ENCODE data around the gene GSE1.

The GSE1 gene

GRCh38 chr16:85718153-85718477 is 105.0 kb downstream of the GSE1 start:
- ATAC-seq (ENCODE audit: low read depth) (no peak), DNase-seq (ENCODE audit: low spot score) (no peak)
- H3K27ac ChIP-seq (ENCODE audit: poor library complexity, severe bottlenecking) = peak overlapping the region; percentile 62
- peaks cover 41% of the 10 kb centered on the region for H3K4me1 ChIP-seq (ENCODE audit: insufficient read depth, poor library complexity, severe bottlenecking)
- TF ChIP-seq CTCF (IDR thresholded peaks at IDR 0.05; ENCODE audit: poor library complexity, severe bottlenecking) = peak; percentile 54
- H3K36me3 ChIP-seq (ENCODE audit: low read depth) = peaks cover 79% of the 10 kb centered on the region
- H3K4me3 ChIP-seq (ENCODE audit: severe bottlenecking) = no peak overlapping the region
- no peaks in the 10 kb centered on the region for H3K9me3 ChIP-seq (ENCODE audit: severe bottlenecking)
- no peaks in the 10 kb centered on the region for H3K27me3 ChIP-seq (ENCODE audit: insufficient read depth, poor library complexity, severe bottlenecking)

GRCh38 chr16:85718682-85719081 is 105.6 kb downstream of the GSE1 start:
- DNase-seq (ENCODE audit: low spot score) (no peak), ATAC-seq (ENCODE audit: low read depth) (no peak)
- peak overlapping the region; percentile 71 for H3K27ac ChIP-seq (ENCODE audit: poor library complexity, severe bottlenecking)
- TF ChIP-seq CTCF (IDR thresholded peaks at IDR 0.05; ENCODE audit: poor library complexity, severe bottlenecking) = no peak
- H3K36me3 ChIP-seq (ENCODE audit: low read depth) = peaks cover 78% of the 10 kb centered on the region
- H3K4me1 ChIP-seq (ENCODE audit: insufficient read depth, poor library complexity, severe bottlenecking) = peaks cover 41% of the 10 kb centered on the region
- H3K27me3 ChIP-seq (ENCODE audit: insufficient read depth, poor library complexity, severe bottlenecking) = no peaks in the 10 kb centered on the region
- no peak overlapping the region for H3K4me3 ChIP-seq (ENCODE audit: severe bottlenecking)
- H3K9me3 ChIP-seq (ENCODE audit: severe bottlenecking) = no peaks in the 10 kb centered on the region

- DNase-seq (ENCODE audit: low spot score) (no peak), ATAC-seq (ENCODE audit: low read depth) (no peak)
- Histone ChIP-seq H3K9me3 (ENCODE audit: severe bottlenecking) (no peaks in the 10 kb centered on the region), H3K4me3 (ENCODE audit: severe bottlenecking) (no peak overlapping the region), H3K4me1 (ENCODE audit: insufficient read depth, poor library complexity, severe bottlenecking) (peaks cover 41% of the 10 kb centered on the region), H3K36me3 (ENCODE audit: low read depth) (peaks cover 78% of the 10 kb centered on the region), H3K27me3 (ENCODE audit: insufficient read depth, poor library complexity, severe bottlenecking) (no peaks in the 10 kb centered on the region), H3K27ac (ENCODE audit: poor library complexity, severe bottlenecking) (peak overlapping the region; percentile 71)
- TF ChIP-seq CTCF (IDR thresholded peaks at IDR 0.05; ENCODE audit: poor library complexity, severe bottlenecking) = no peak
Measured at GRCh38 chr16:85719605-85720301, 106.6 kb downstream of the GSE1 start.

GRCh38 chr16:85720302-85720637 is 107.1 kb downstream of the GSE1 start:
- Histone ChIP-seq H3K27me3 (ENCODE audit: insufficient read depth, poor library complexity, severe bottlenecking) (no peaks in the 10 kb centered on the region), H3K9me3 (ENCODE audit: severe bottlenecking) (no peaks in the 10 kb centered on the region), H3K27ac (ENCODE audit: poor library complexity, severe bottlenecking) (peak overlapping the region; percentile 71), H3K4me1 (ENCODE audit: insufficient read depth, poor library complexity, severe bottlenecking) (peaks cover 41% of the 10 kb centered on the region), H3K36me3 (ENCODE audit: low read depth) (peaks cover 78% of the 10 kb centered on the region), H3K4me3 (ENCODE audit: severe bottlenecking) (no peak overlapping the region)
- DNase-seq (ENCODE audit: low spot score) (peak; percentile 93), ATAC-seq (ENCODE audit: low read depth) (peak; percentile 92)
- no peak for TF ChIP-seq CTCF (IDR thresholded peaks at IDR 0.05; ENCODE audit: poor library complexity, severe bottlenecking)

- no peaks in the 10 kb centered on the region for H3K9me3 ChIP-seq (ENCODE audit: severe bottlenecking)
- H3K4me3 ChIP-seq (ENCODE audit: severe bottlenecking) = no peak overlapping the region
- peaks cover 84% of the 10 kb centered on the region for H3K36me3 ChIP-seq (ENCODE audit: low read depth)
- no peak for TF ChIP-seq CTCF (IDR thresholded peaks at IDR 0.05; ENCODE audit: poor library complexity, severe bottlenecking)
- peaks cover 26% of the 10 kb centered on the region for H3K4me1 ChIP-seq (ENCODE audit: insufficient read depth, poor library complexity, severe bottlenecking)
- peak overlapping the region; percentile 71 for H3K27ac ChIP-seq (ENCODE audit: poor library complexity, severe bottlenecking)
- H3K27me3 ChIP-seq (ENCODE audit: insufficient read depth, poor library complexity, severe bottlenecking) = no peaks in the 10 kb centered on the region
- ATAC-seq (ENCODE audit: low read depth) (no peak), DNase-seq (ENCODE audit: low spot score) (no peak)
Measured at GRCh38 chr16:85722128-85722893, 109.2 kb downstream of the GSE1 start.

All from RWPE2 (cell line).